A549 (cell line): ENCODE data around the gene AMMECR1. TPM values are rescaled to one million over a fixed set of nuclear protein-coding genes. Genes with fewer than 3 reads are reported as not detected.
A peak's percentile ranks its signal among the peaks of the same experiment; 100 is the strongest.

Experiments
- ATAC-seq, 2 experiments: fragments of 200-7000 bp in 1 of 2; fragments of >200 bp in 1 of 2; cut with Nextera tagmentation in 1 of 2; cut with Tn5 transposase in 1 of 2; 3 replicates each; pipeline versions ENCODE4 v1.8.0 to v1.9.1; 2018 to 2020; ENCODE audit warnings: mild to moderate bottlenecking in 1 of 2, moderate library complexity in 1 of 2
- CTCF ChIA-PET: fragments of 300-600 bp; sonication (Branson Sonifier 250); formaldehyde crosslinking; extraction: SDS; loops from one replicate; lab custom pipeline; 2021; ENCODE audit warnings: antibody characterized with exemption, inconsistent platforms; lab: Yijun Ruan, JAX
- POLR2A ChIA-PET: fragments of 350-600 bp; formaldehyde crosslinking; extraction: SDS; loops from one replicate; lab custom pipeline; 2021; ENCODE audit warnings: antibody characterized with exemption, inconsistent platforms; lab: Yijun Ruan, JAX
- DNase-seq, 2 experiments: peaks; one replicate each; pipeline versions ENCODE4 v3.0.0 to v3.0.0-alpha.2; 2011 to 2016; ENCODE audit warnings: low read depth in 1 of 2, low spot score in 1 of 2
- FAIRE-seq: peaks from 2 replicates; lab custom pipeline; 2011; peaks lifted over from hg19 to GRCh38; lab: Jason Lieb, UNC
- H3K27ac ChIP-seq, 2 experiments: fragments of >200 bp; sonication (Bioruptor Twin); formaldehyde crosslinking; 3 replicates each; pipeline ENCODE4 v1.5.1; 2016 to 2017
- H3K4me1 ChIP-seq: fragments of >200 bp; sonication (Bioruptor Twin); formaldehyde crosslinking; 3 replicates; pipeline ENCODE4 v1.6.1; 2016
- H3K4me2 ChIP-seq: fragments of >200 bp; sonication (Bioruptor Twin); formaldehyde crosslinking; 3 replicates; pipeline ENCODE4 v1.6.1; 2016
- H3K4me3 ChIP-seq: fragments of >200 bp; sonication (Bioruptor Twin); formaldehyde crosslinking; 3 replicates; pipeline ENCODE4 v1.5.1; 2016
- H3K9me3 ChIP-seq: fragments of >200 bp; sonication (Bioruptor Twin); formaldehyde crosslinking; 3 replicates; pipeline ENCODE4 v1.6.1; 2016
- CBX8 ChIP-seq: fragments of 200-600 bp; sonication (generic); IDR thresholded peaks from 2 replicates; pipeline ENCODE4 v1.6.1; 2016
- CTCF ChIP-seq: fragments of >200 bp; sonication (Bioruptor Twin); formaldehyde crosslinking; IDR thresholded peaks from 3 replicates; pipeline ENCODE4 v1.5.1; 2016
- EHMT2 ChIP-seq: fragments of 200-600 bp; sonication (generic); IDR thresholded peaks from 2 replicates; pipeline ENCODE4 v1.6.1; 2016; ENCODE audit warnings: antibody characterized with exemption, low read depth, mild to moderate bottlenecking, moderate library complexity
- FOSL2 ChIP-seq, 2 experiments: fragments of 450-650 bp in 1 of 2; fragments of >200 bp in 1 of 2; sonication (Bioruptor Twin) in 1 of 2; formaldehyde crosslinking; IDR thresholded peaks; 2 replicates each; pipeline versions ENCODE4 v1.5.0 to v1.6.1; 2016 to 2020; ENCODE audit warnings: mild to moderate bottlenecking in 1 of 2, moderate library complexity in 1 of 2
- HEYL ChIP-seq: fragments of 250-450 bp; sonication (Bioruptor Pico); IDR thresholded peaks from 2 replicates; pipeline ENCODE4 v1.8.0; 2021; ENCODE audit warnings: mild to moderate bottlenecking, moderate library complexity
- HOXA7 ChIP-seq: fragments of 250-450 bp; sonication (Bioruptor Pico); IDR thresholded peaks from 2 replicates; pipeline ENCODE4 v1.5.0; 2020; ENCODE audit warnings: mild to moderate bottlenecking, moderate library complexity
- HOXB5 ChIP-seq: fragments of 250-450 bp; sonication (Bioruptor Pico); IDR thresholded peaks from 2 replicates; pipeline ENCODE4 v1.5.0; 2020; ENCODE audit warnings: mild to moderate bottlenecking, moderate library complexity
- JUNB ChIP-seq: fragments of >200 bp; sonication (Bioruptor Twin); formaldehyde crosslinking; IDR thresholded peaks from 2 replicates; pipeline ENCODE4 v1.6.1; 2016
- KDM1A ChIP-seq: fragments of 200-600 bp; sonication (generic); IDR thresholded peaks from 2 replicates; pipeline ENCODE4 v1.6.1; 2016; ENCODE audit warnings: low read depth, mild to moderate bottlenecking
- KDM5A ChIP-seq: fragments of 200-600 bp; sonication (generic); IDR thresholded peaks from 2 replicates; pipeline ENCODE4 v1.6.1; 2016; ENCODE audit warnings: antibody characterized with exemption, mild to moderate bottlenecking
- MYC ChIP-seq: IDR thresholded peaks from 2 replicates; pipeline ENCODE4 v1.6.1; 2012; ENCODE audit warnings: mild to moderate bottlenecking, inconsistent platforms, low read length, improper control_type of control experiment, borderline replicate concordance
- PBX3 ChIP-seq: IDR thresholded peaks from 2 replicates; pipeline ENCODE4 v1.6.1; 2012
- PHF8 ChIP-seq: fragments of 200-600 bp; sonication (generic); IDR thresholded peaks from 2 replicates; pipeline ENCODE4 v1.6.1; 2016; ENCODE audit warnings: low read depth, mild to moderate bottlenecking, antibody characterized with exemption, moderate library complexity, borderline replicate concordance
- POLR2AphosphoS2 ChIP-seq: conservative IDR thresholded peaks from 2 replicates; pipeline ENCODE4 v1.6.1; 2012; ENCODE audit warnings: low read length, improper control_type of control experiment, inconsistent platforms
- REST ChIP-seq: fragments of 200-600 bp; sonication (generic); IDR thresholded peaks from 2 replicates; pipeline ENCODE4 v1.6.1; 2016; ENCODE audit warnings: antibody characterized with exemption, mild to moderate bottlenecking, moderate library complexity
- RNF2 ChIP-seq: fragments of 200-600 bp; sonication (generic); IDR thresholded peaks from 2 replicates; pipeline ENCODE4 v1.6.1; 2016; ENCODE audit warnings: low read depth, mild to moderate bottlenecking, antibody characterized with exemption, moderate library complexity, borderline replicate concordance
- SMC3 ChIP-seq: fragments of >200 bp; sonication (Bioruptor Twin); formaldehyde crosslinking; IDR thresholded peaks from 3 replicates; pipeline ENCODE4 v1.6.1; 2018; ENCODE audit warnings: inconsistent platforms
- SREBF2 ChIP-seq: fragments of 450-650 bp; IDR thresholded peaks from 2 replicates; pipeline ENCODE4 v1.6.1; 2014; ENCODE audit warnings: mild to moderate bottlenecking, moderate library complexity
- TP53 ChIP-seq: fragments of 250-450 bp; sonication (Bioruptor Pico); IDR thresholded peaks from 2 replicates; pipeline ENCODE4 v1.5.0; 2021; ENCODE audit warnings: mild to moderate bottlenecking, moderate library complexity
- ZC3H11A ChIP-seq: fragments of 450-650 bp; IDR thresholded peaks from 2 replicates; pipeline ENCODE4 v1.6.1; 2014; ENCODE audit warnings: antibody characterized with exemption, mild to moderate bottlenecking
- ZFP36 ChIP-seq: fragments of 450-650 bp; IDR thresholded peaks from 2 replicates; pipeline ENCODE4 v1.6.1; 2014; ENCODE audit warnings: borderline replicate concordance; ENCODE audit not compliant: partially characterized antibody
- ZNF302 ChIP-seq: fragments of 250-450 bp; sonication (Bioruptor Pico); IDR thresholded peaks from 2 replicates; pipeline ENCODE4 v1.9.0; 2021; ENCODE audit warnings: inconsistent platforms, mild to moderate bottlenecking, moderate library complexity
- WGBS: methylation state at CpG from one replicate; pipeline ENCODE4 v1.1.6; 2017; ENCODE audit errors: missing lambda C conversion rate; 5-methylcytosine and 5-hydroxymethylcytosine counted together
- polyA plus RNA-seq, 4 experiments: library from polyadenylated mRNA; depleted of rRNA in 3 of 4; stranded (reverse); fragments of >200 nt; fragmentation: RNase III in 1 of 4; extraction: RNeasy Plus Mini Kit Qiagen cat#74134 plus additional on column Dnase treatment in 1 of 4; gene quantifications; 2 replicates in 3 of 4; 3 replicates in 1 of 4; pipeline ENCODE4 v1.2.3, GENCODE V29; 2011 to 2017
- TF ChIP-seq, protein P1 (sequence below): fragments of >200 bp; sonication (Bioruptor Twin); formaldehyde crosslinking; IDR thresholded peaks from 2 replicates; pipeline ENCODE4 v1.6.1; 2016
- TF ChIP-seq, protein P2 (sequence below): fragments of 250-450 bp; sonication (Bioruptor Pico); IDR thresholded peaks from 2 replicates; pipeline ENCODE4 v1.5.0; 2021; ENCODE audit warnings: mild to moderate bottlenecking, moderate library complexity, borderline replicate concordance

The AMMECR1 gene
- polyA plus RNA-seq, 2 of the 4 experiments (the other 2 are of a cell fraction), result 7.9 to 13.7 TPM

- DNase-seq, result no peak
- TF ChIP-seq MYC (no peak), HEYL (no peak), CBX8 (no peak), ZC3H11A (no peak), SMC3 (no peak), EHMT2 (no peak), KDM5A (no peak), PBX3 (no peak), RNF2 (no peak)
- FAIRE-seq, result no peak
- ATAC-seq, result no peak
- H3K27ac ChIP-seq, result peak overlapping the region; percentile 83 to 89; a peak in 5 of 6 replicates
- POLR2A ChIA-PET, result no interaction called here
- CTCF ChIA-PET, result interaction anchor here (0.7 to 34.7 kb wide), 4 partner anchors 9 to 231 kb away, joined by 3 to 848 read pairs (median 4); no protein-coding TSS in a partner anchor
- 87% methylated on average over 4 of the region's 6 CpGs for WGBS
- peaks cover 52% of the 10 kb centered on the region for H3K4me1 ChIP-seq
- H3K9me3 ChIP-seq, result peaks cover 9% of the 10 kb centered on the region
- H3K4me3 ChIP-seq, result no peak overlapping the region
- peak overlapping the region; percentile 81; the same call in 2 of the 3 replicates for H3K4me2 ChIP-seq
These were observed 135.0 kb downstream of the AMMECR1 start for GRCh38 chrX:110182865-110183264.

- peak overlapping the region; percentile 83 to 89 for H3K27ac ChIP-seq
- 75% methylated on average over 1 of the region's 1 CpG for WGBS
- peak overlapping the region; percentile 81; the same call in 2 of the 3 replicates for H3K4me2 ChIP-seq
- no peak for FAIRE-seq
- ATAC-seq, result no peak; a peak in 1 of 6 replicates
- H3K4me3 ChIP-seq, result no peak overlapping the region
- POLR2A ChIA-PET, result no interaction called here
- DNase-seq, result no peak
- peaks cover 52% of the 10 kb centered on the region for H3K4me1 ChIP-seq
- peaks cover 9% of the 10 kb centered on the region for H3K9me3 ChIP-seq
- TF ChIP-seq, protein P1, sequence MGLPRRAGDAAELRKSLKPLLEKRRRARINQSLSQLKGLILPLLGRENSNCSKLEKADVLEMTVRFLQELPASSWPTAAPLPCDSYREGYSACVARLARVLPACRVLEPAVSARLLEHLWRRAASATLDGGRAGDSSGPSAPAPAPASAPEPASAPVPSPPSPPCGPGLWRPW, result no peak
- no peak for TF ChIP-seq EHMT2
- no peak for TF ChIP-seq POLR2AphosphoS2
- no peak for TF ChIP-seq HOXA7 (CRISPR knock-in tag)
- no peak for TF ChIP-seq HOXB5
- CTCF ChIA-PET, result interaction anchor here (1.4 to 34.7 kb wide), 2 partner anchors 9 to 231 kb away, joined by 3 to 848 read pairs; no protein-coding TSS in a partner anchor
These were observed 135.5 kb downstream of the AMMECR1 start for GRCh38 chrX:110182362-110182761.

GRCh38 chrX:110181459-110182137, 136.3 kb downstream of the AMMECR1 start:
- H3K9me3 ChIP-seq, result peaks cover 9% of the 10 kb centered on the region
- TF ChIP-seq, protein P2, sequence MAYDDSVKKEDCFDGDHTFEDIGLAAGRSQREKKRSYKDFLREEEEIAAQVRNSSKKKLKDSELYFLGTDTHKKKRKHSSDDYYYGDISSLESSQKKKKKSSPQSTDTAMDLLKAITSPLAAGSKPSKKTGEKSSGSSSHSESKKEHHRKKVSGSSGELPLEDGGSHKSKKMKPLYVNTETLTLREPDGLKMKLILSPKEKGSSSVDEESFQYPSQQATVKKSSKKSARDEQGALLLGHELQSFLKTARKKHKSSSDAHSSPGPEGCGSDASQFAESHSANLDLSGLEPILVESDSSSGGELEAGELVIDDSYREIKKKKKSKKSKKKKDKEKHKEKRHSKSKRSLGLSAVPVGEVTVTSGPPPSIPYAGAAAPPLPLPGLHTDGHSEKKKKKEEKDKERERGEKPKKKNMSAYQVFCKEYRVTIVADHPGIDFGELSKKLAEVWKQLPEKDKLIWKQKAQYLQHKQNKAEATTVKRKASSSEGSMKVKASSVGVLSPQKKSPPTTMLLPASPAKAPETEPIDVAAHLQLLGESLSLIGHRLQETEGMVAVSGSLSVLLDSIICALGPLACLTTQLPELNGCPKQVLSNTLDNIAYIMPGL (CRISPR knock-in tag), result no peak
- TF ChIP-seq ZNF302 (CRISPR knock-in tag) (no peak), REST (no peak), ZFP36 (no peak), JUNB (no peak), SREBF2 (no peak), TP53 (CRISPR knock-in tag) (no peak), HEYL (no peak), PHF8 (no peak), KDM1A (no peak), CTCF (no peak), FOSL2 (IDR thresholded peaks at IDR 0.05) (no peak), FOSL2 (CRISPR knock-in tag; IDR thresholded peaks at IDR 0.05) (no peak)
- H3K27ac ChIP-seq, result peak overlapping the region; percentile 83 to 89
- 72% methylated on average over 2 of the region's 2 CpGs for WGBS
- no peak for FAIRE-seq
- peak in 1 of 2 experiments; percentile 21; a peak in 3 of 6 replicates for ATAC-seq
- CTCF ChIA-PET, result interaction anchor here (1.4 to 34.7 kb wide), 3 partner anchors 10 to 232 kb away, joined by 3 to 848 read pairs (median 7); no protein-coding TSS in a partner anchor
- H3K4me2 ChIP-seq, result peak overlapping the region; percentile 81
- H3K4me1 ChIP-seq, result peaks cover 52% of the 10 kb centered on the region
- POLR2A ChIA-PET, result interaction anchor here (1.0 kb wide), 1 partner anchor 135 kb away, joined by 3 read pairs; no protein-coding TSS in a partner anchor
- no peak for DNase-seq
- H3K4me3 ChIP-seq, result no peak overlapping the region
